T47D (cell line): ENCODE measurements around the gene ERP44.
"Not testable (repeated sequence)": the region's sequence is repeated elsewhere in the genome, so short reads cannot be mapped to it uniquely, and the experiment has no call there.

ENCODE experiments used
- DNase-seq, 2 experiments: peaks; one replicate each; pipeline versions ENCODE4 v3.0.0 to v3.0.0-alpha.2; 2011 to 2012; ENCODE audit warnings: low read depth in 1 of 2, low spot score in 1 of 2
- JUND ChIP-seq: IDR thresholded peaks from 2 replicates; pipeline ENCODE4 v1.6.1; 2012; ENCODE audit warnings: low read depth
- in situ Hi-C: cut with HindIII; loops from 2 replicates; pipeline ENCODE4 v1.10.0; 2016; ENCODE audit warnings: low sequenced_read_pairs, low pct_unique_long_range_greater_than_20kb

The ERP44 gene

GRCh38 chr9:99999797-100000196, 99.0 kb downstream of the ERP44 start:
- in situ Hi-C loops: no loop called here
- no peak for DNase-seq
- TF ChIP-seq JUND: no peak

DNA sequence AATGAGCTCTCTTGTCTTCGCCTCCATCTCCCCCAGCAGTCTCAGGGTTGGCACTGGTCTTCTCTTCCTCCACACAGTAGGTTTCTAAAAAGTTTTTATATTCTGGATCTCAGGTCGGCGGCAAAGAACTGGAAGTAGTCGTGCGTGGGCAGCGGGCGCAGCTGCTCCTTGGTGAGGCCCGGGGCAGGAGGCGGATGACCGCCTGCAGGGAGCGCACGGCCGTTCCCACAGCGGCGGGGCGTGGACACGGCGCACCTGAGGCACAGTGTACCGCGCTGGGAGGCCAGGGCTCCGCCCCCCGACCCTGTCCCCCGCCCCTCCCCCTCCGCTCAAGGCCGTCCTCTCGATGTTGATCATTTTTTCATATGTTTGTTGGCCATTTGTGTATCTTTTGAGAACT, 99.9 kb downstream of the ERP44 start:
- in situ Hi-C loops: no loop called here
- no peak for DNase-seq
- TF ChIP-seq JUND: no peak

DNA sequence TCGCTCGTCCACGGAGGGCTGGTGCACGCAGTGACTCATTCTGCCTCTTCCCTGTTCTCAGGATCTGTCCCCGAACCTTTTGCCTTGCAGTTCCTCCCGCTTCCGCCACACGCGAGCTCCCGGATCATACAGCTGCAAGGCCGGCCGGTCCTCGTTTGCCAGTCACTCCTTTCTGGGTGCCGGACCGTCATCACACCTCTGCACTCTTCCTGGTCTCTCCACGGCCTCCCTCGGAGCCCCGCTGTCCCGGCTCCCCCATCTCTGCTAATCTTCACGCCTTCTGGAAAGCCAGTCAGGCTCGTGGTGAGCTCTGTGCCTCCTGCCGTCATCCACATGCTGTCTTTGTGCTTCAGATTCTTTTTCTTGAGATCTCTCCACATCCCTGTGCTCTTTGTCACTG, 100.5 kb downstream of the ERP44 start:
- in situ Hi-C loops: no loop called here

GRCh38 chr9:99990508-99990907, 108.3 kb downstream of the ERP44 start:
- DNase-seq, in situ Hi-C loops: not testable (repeated sequence)

More for the DNA sequence above, 100.5 kb downstream of the ERP44 start:
- no peak for TF ChIP-seq JUND
- no peak for DNase-seq

- in situ Hi-C loops: no loop called here
- DNase-seq: no peak
- no peak for TF ChIP-seq JUND
Measured at GRCh38 chr9:99986642-99987041, 112.2 kb downstream of the ERP44 start.

GRCh38 chr9:99980598-99980997, 118.2 kb downstream of the ERP44 start:
- no peak for DNase-seq
- in situ Hi-C loops: no loop called here
- TF ChIP-seq JUND: no peak

DNA sequence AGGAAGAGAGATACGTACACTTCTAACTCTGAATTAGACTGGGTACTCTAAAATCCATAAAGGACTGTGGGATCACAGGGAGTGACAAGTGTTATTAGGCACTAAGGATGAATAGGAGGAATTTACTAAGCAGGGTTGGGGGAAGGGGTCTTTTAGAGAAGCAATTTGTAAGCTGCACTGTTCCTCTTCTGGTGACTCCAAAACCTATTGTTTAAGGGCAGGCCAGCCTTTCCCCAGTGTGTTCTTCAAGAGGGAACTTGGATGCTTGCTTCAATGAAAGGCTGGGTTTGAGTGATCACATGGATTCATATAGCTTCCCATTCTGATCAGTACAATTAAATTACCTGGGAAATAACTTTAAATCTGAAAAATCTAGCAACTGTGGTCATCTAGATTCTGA, 120.6 kb downstream of the ERP44 start:
- no peak for TF ChIP-seq JUND
- no peak for DNase-seq
- in situ Hi-C loops: no loop called here

DNA sequence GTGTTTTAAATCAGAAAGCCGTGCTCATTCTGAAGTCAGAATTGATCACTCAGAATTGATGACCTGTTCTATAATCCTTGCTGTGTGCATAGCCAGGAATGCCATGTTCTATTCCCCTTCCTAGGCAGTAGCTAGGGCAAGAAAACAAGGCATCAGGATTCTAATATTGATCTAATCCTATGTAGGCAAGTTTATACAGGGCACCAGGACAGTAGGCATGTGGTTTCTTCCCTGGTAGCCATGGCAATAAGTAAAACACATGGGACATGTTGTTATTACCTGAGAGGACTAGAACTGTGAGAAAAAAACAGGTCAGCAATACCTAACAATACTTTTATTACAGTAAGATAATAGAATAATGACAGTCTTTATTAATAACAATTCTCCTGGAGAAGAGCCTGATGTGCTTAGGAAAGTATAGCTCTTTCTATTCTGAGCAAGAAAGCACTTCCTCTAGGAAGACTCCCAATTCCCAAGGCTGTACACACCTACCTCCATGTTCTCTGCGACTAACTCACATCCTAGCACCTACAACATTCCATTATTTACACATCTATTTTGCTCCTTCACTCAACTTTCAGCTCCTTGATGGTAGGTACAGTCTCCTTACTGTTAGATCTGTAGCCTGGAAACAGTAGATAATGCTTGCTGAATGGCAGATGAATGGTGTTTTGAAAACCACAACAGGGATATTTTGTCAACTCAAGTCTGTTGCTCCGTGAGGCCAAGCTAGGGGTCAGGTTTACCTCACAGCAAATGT, 121.6 kb downstream of the ERP44 start:
- no peak for DNase-seq
- no peak for TF ChIP-seq JUND
- in situ Hi-C loops: no loop called here

GRCh38 chr9:99973455-99973854, 125.3 kb downstream of the ERP44 start:
- in situ Hi-C loops: no loop called here
- DNase-seq: no peak

GRCh38 chr9:99971410-99971809, 127.4 kb downstream of the ERP44 start:
- in situ Hi-C loops: no loop called here
- no peak for TF ChIP-seq JUND
- DNase-seq: peak in 1 of 2 experiments; percentile 15

More at GRCh38 chr9:99973455-99973854, 125.3 kb downstream of the ERP44 start:
- no peak for TF ChIP-seq JUND

- DNase-seq: no peak
- in situ Hi-C loops: no loop called here
- TF ChIP-seq JUND: no peak
Measured at GRCh38 chr9:99970481-99970880, 128.3 kb downstream of the ERP44 start.

GRCh38 chr9:99967457-99967856, 131.3 kb downstream of the ERP44 start:
- no peak for TF ChIP-seq JUND
- in situ Hi-C loops: no loop called here
- no peak for DNase-seq

DNA sequence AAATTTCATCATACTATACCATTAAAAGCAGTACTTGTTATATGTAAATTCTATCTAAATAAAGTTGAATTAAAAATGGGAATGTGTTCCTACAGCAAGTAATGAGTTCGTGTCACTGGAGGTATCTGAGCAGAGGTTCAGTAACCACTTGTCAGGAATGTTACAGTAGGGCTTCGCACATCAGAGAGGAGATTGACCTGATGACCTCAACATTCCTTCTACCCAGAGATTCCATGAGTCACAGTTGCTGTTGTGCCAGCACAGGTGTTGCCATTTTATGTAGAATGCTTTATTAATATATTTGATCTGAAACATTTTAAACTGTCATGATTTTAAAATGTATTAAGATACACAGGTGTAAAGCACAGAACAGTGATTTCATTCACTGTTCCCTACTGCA, 132.1 kb downstream of the ERP44 start:
- DNase-seq: no peak
- in situ Hi-C loops: no loop called here
- TF ChIP-seq JUND: no peak

- no peak for DNase-seq
- no peak for TF ChIP-seq JUND
- in situ Hi-C loops: no loop called here
Measured at GRCh38 chr9:99966001-99966400, 132.8 kb downstream of the ERP44 start.
